T-cell (primary cell): ENCODE measurements around the gene ADAM19. TPM values are rescaled to one million over a fixed set of nuclear protein-coding genes. Genes with fewer than 3 reads are reported as not detected.

Source experiments
- ATAC-seq, 4 experiments: fragments of 200-7000 bp in 3 of 4; fragments of 150-1000 bp in 1 of 4; cut with Tn5 transposase; replicated peaks in 1 of 4; 1 replicate in 3 of 4; 2 replicates in 1 of 4; pipeline ENCODE4 v1.10.0; 2021; ENCODE audit warnings: moderate library complexity in 3 of 4, mild to moderate bottlenecking in 2 of 4, moderate number of reproducible peaks in 1 of 4
- CTCF ChIA-PET, 2 donors: fragments of 300-600 bp; sonication (Branson Sonifier 250); formaldehyde crosslinking; loops; one replicate each; lab custom pipeline; 2022; ENCODE audit warnings: antibody characterized with exemption in 2 of 2; lab: Charles Lee
- POLR2A ChIA-PET, 2 donors: fragments of 300-600 bp; sonication (Branson Sonifier 250); formaldehyde crosslinking; loops; one replicate each; lab custom pipeline; 2022; ENCODE audit warnings: antibody characterized with exemption in 2 of 2; lab: Charles Lee
- DNase-seq, 35 experiments: peaks; one replicate each; pipeline versions ENCODE4 v3.0.0 to v3.0.0-alpha.2; 2013 to 2023
- H3K27ac ChIP-seq: one replicate; pipeline ENCODE4 v1.5.1; 2013; ENCODE audit warnings: low read length
- H3K27me3 ChIP-seq, 2 experiments: replicated peaks in 1 of 2; 1 replicate in 1 of 2; 2 replicates in 1 of 2; pipeline versions ENCODE4 v1.6.1 to v1.7.0; 2013; ENCODE audit warnings: low read length in 1 of 2, mixed read lengths in 1 of 2; ENCODE audit not compliant: control insufficient read depth in 2 of 2, insufficient read depth in 2 of 2; ENCODE audit errors: extremely low read depth in 1 of 2
- H3K36me3 ChIP-seq, 2 donors: 1 replicate in 1 of 2; 2 replicates in 1 of 2; pipeline versions ENCODE4 v1.6.1 to v1.7.0; 2013; ENCODE audit warnings: low read length in 1 of 2; ENCODE audit not compliant: control insufficient read depth in 2 of 2, insufficient read depth in 1 of 2; ENCODE audit errors: extremely low read depth in 1 of 2
- H3K4me1 ChIP-seq, 2 experiments: 1 replicate in 1 of 2; 2 replicates in 1 of 2; pipeline versions ENCODE4 v1.6.1 to v1.7.0; 2013; ENCODE audit warnings: low read length in 2 of 2, mixed read lengths in 1 of 2; ENCODE audit not compliant: insufficient read depth in 2 of 2, control insufficient read depth in 1 of 2; ENCODE audit errors: extremely low read depth in 1 of 2
- H3K4me3 ChIP-seq, 2 donors: 1 replicate in 1 of 2; 2 replicates in 1 of 2; pipeline versions ENCODE4 v1.5.1 to v1.7.0; 2013; ENCODE audit warnings: mild to moderate bottlenecking in 2 of 2, low read length in 1 of 2, moderate library complexity in 1 of 2; ENCODE audit not compliant: control insufficient read depth in 1 of 2; ENCODE audit errors: extremely low read depth in 1 of 2
- H3K9me3 ChIP-seq: 2 replicates; pipeline ENCODE4 v1.7.0; 2013
- H3K27ac Mint-ChIP-seq, 2 donors: one replicate each; pipeline ENCODE4 v1.8.0; 2020 to 2021; ENCODE audit warnings: mild to moderate bottlenecking in 2 of 2, mixed read lengths in 2 of 2
- H3K27me3 Mint-ChIP-seq, 2 donors: one replicate each; pipeline ENCODE4 v1.8.0; 2021 to 2022; ENCODE audit warnings: mixed read lengths in 2 of 2
- H3K36me3 Mint-ChIP-seq: one replicate; pipeline ENCODE4 v1.8.0; 2021; ENCODE audit warnings: mixed read lengths
- H3K4me1 Mint-ChIP-seq, 3 donors: one replicate each; pipeline ENCODE4 v1.8.0; 2020 to 2022; ENCODE audit warnings: mixed read lengths in 3 of 3, mild to moderate bottlenecking in 1 of 3
- H3K4me3 Mint-ChIP-seq, 3 donors: one replicate each; pipeline ENCODE4 v1.8.0; 2020 to 2022; ENCODE audit warnings: mild to moderate bottlenecking in 3 of 3, mixed read lengths in 3 of 3, moderate library complexity in 3 of 3
- H3K9me3 Mint-ChIP-seq, 3 donors: one replicate each; pipeline ENCODE4 v1.8.0; 2020 to 2022; ENCODE audit warnings: mixed read lengths in 3 of 3
- WGBS: methylation state at CpG from one replicate; pipeline ENCODE4 v1.1.5; 2013; ENCODE audit warnings: missing lambda C conversion rate; ENCODE audit not compliant: insufficient coverage; 5-methylcytosine and 5-hydroxymethylcytosine counted together
- total RNA-seq, 35 experiments: library from RNA in 6 of 35; stranded (reverse) in 6 of 35; fragments of 120-200 nt in 1 of 35; gene quantifications; one replicate each; pipeline versions ENCODE4 v1.2.1 to v1.2.4 and lab custom pipeline; 2013 to 2026

Gene ADAM19
- total RNA-seq, 5 donors from 2014 or later (not counting 1 experiment from before 2014, with no cell fraction given) = 30.7 to 64.1 (median 41.8) TPM

- ATAC-seq (peak; percentile 56 to 69 (median 66)), DNase-seq (peak in 32 of 35 experiments; percentile 13 to 63 (median 34))
- H3K9me3 Mint-ChIP-seq = no peaks in the 10 kb centered on the region
- Histone ChIP-seq H3K4me1 (peaks cover 24 to 41% of the 10 kb centered on the region in 2 experiments), H3K27ac (peak overlapping the region; percentile 59), H3K9me3 (no peaks in the 10 kb centered on the region), H3K27me3 (no peaks in the 10 kb centered on the region), H3K4me3 (no peak overlapping the region), H3K36me3 (no peaks in the 10 kb centered on the region)
- WGBS = 0% methylated on average over 2 of the region's 7 CpGs
- POLR2A ChIA-PET = interaction anchor here (0.6 kb wide), 2 partner anchors 13 to 20 kb away, joined by 3 read pairs; no protein-coding TSS in a partner anchor
- H3K36me3 Mint-ChIP-seq = no peaks in the 10 kb centered on the region
- no peaks in the 10 kb centered on the region for H3K27me3 Mint-ChIP-seq
- CTCF ChIA-PET = interaction anchor here in 1 of 2 donors (0.6 kb wide), 1 partner anchor 134 kb away, joined by 3 read pairs; no protein-coding TSS in a partner anchor
- H3K4me3 Mint-ChIP-seq = peak overlapping the region in 2 of 3 donors; percentile 4 to 48
- peak overlapping the region; percentile 74 to 83 for H3K27ac Mint-ChIP-seq
- H3K4me1 Mint-ChIP-seq = peaks cover 38 to 68% (median 59%) of the 10 kb centered on the region in 3 donors
Measured at GRCh38 chr5:157607371-157608161, 32.0 kb upstream of the ADAM19 start.

GRCh38 chr5:157606046-157606445 is 30.5 kb upstream of the ADAM19 start:
- no peaks in the 10 kb centered on the region for H3K9me3 ChIP-seq
- CTCF ChIA-PET = no interaction called here
- no peak overlapping the region for H3K27ac ChIP-seq
- H3K36me3 Mint-ChIP-seq = no peaks in the 10 kb centered on the region
- H3K4me1 ChIP-seq = peaks cover 28 to 46% of the 10 kb centered on the region in 2 experiments
- H3K27me3 ChIP-seq = no peaks in the 10 kb centered on the region
- DNase-seq (no peak), ATAC-seq (no peak)
- no peaks in the 10 kb centered on the region for H3K36me3 ChIP-seq
- WGBS = no CpG with 5 or more reads among the region's 2 CpGs
- peak overlapping the region in 1 of 2 donors; percentile 70 for H3K27ac Mint-ChIP-seq
- no peaks in the 10 kb centered on the region for H3K27me3 Mint-ChIP-seq
- no peak overlapping the region for H3K4me3 ChIP-seq
- no peak overlapping the region for H3K4me3 Mint-ChIP-seq
- POLR2A ChIA-PET = interaction anchor here in 1 of 2 donors (0.6 kb wide), 2 partner anchors 33 to 204 kb away, joined by 3 to 4 read pairs; no protein-coding TSS in a partner anchor
- H3K4me1 Mint-ChIP-seq = peaks cover 41 to 65% (median 59%) of the 10 kb centered on the region in 3 donors
- H3K9me3 Mint-ChIP-seq = no peaks in the 10 kb centered on the region

GRCh38 chr5:157603333-157604190 is 28.0 kb upstream of the ADAM19 start:
- POLR2A ChIA-PET = no interaction called here
- ATAC-seq = peak; percentile 86 to 92 (median 90)
- no peak overlapping the region for H3K4me3 ChIP-seq
- no peaks in the 10 kb centered on the region for H3K9me3 ChIP-seq
- Mint-ChIP-seq H3K4me3 (peak overlapping the region; percentile 31 to 73 (median 61)), H3K9me3 (no peaks in the 10 kb centered on the region), H3K36me3 (no peaks in the 10 kb centered on the region), H3K4me1 (peaks cover 46 to 66% (median 62%) of the 10 kb centered on the region in 3 donors), H3K27me3 (no peaks in the 10 kb centered on the region), H3K27ac (peak overlapping the region; percentile 62 to 76)
- CTCF ChIA-PET = no interaction called here
- peak in 32 of 35 experiments; percentile 16 to 78 (median 36) for DNase-seq
- peaks cover 28 to 47% of the 10 kb centered on the region in 2 experiments for H3K4me1 ChIP-seq
- H3K27ac ChIP-seq = peak overlapping the region; percentile 49
- no peaks in the 10 kb centered on the region for H3K36me3 ChIP-seq
- 33% methylated on average over 1 of the region's 12 CpGs for WGBS
- no peaks in the 10 kb centered on the region for H3K27me3 ChIP-seq

DNA sequence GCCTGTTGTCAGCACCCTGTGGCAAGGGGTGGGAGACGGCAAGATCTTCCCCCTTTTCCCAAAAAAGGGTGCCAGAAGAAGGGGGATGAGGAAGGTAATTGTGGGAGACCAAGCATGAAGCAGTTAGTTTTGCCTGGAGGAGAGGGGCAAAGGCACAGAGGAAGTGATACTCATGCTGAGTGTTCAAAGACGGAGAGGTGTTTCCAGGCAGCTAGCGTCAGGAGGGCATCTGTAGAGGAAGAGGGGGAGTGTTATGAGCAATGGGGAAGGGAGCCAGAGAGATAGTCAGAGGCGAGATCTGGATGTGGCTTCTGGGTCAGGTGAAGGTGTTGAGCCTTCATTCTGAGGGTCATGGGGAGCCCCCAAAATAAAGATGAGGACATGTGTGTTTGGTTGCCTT is 26.9 kb upstream of the ADAM19 start:
- Histone ChIP-seq H3K27me3 (no peaks in the 10 kb centered on the region), H3K4me3 (no peak overlapping the region), H3K9me3 (no peaks in the 10 kb centered on the region), H3K36me3 (no peaks in the 10 kb centered on the region), H3K4me1 (peaks cover 23 to 38% of the 10 kb centered on the region in 2 experiments), H3K27ac (peak overlapping the region; percentile 49)
- Mint-ChIP-seq H3K9me3 (no peaks in the 10 kb centered on the region), H3K36me3 (no peaks in the 10 kb centered on the region), H3K27me3 (no peaks in the 10 kb centered on the region), H3K27ac (peak overlapping the region; percentile 18 to 76), H3K4me1 (peaks cover 36 to 67% (median 56%) of the 10 kb centered on the region in 3 donors), H3K4me3 (peak overlapping the region in 1 of 3 donors; percentile 73)
- ATAC-seq (peak in 3 of 4 experiments; percentile 28 to 31 (median 29)), DNase-seq (peak in 4 of 35 experiments; percentile 13 to 31 (median 18))
- ChIA-PET POLR2A (no interaction called here), CTCF (no interaction called here)
- 21% methylated on average over 3 of the region's 4 CpGs for WGBS

DNA sequence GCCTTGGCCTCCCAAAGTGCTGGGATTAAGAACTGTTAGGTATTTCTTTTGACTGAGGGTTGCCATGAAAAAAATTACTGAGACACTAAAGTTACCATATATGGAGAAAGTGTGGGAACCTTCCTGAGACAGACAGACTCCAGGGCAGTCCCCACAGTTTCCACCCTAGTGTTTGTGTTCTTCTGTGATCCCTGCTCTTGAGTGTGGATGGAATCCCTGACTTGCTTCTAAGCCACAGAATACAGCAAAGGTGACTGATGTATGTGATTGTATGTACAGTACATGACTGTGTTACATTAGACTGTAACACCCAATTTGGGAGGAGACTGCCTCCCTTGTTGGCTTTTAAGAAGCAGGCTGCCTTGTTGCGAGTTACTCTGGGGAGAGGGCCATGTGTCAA is 24.7 kb upstream of the ADAM19 start:
- WGBS = no CpG with 5 or more reads among the region's 1 CpG
- Mint-ChIP-seq H3K27me3 (no peaks in the 10 kb centered on the region), H3K36me3 (no peaks in the 10 kb centered on the region), H3K9me3 (no peaks in the 10 kb centered on the region), H3K27ac (peak overlapping the region; percentile 5 to 72), H3K4me3 (no peak overlapping the region), H3K4me1 (peaks cover 50 to 79% (median 68%) of the 10 kb centered on the region in 3 donors)
- Histone ChIP-seq H3K4me1 (peaks cover 28 to 37% of the 10 kb centered on the region in 2 experiments), H3K4me3 (no peak overlapping the region), H3K9me3 (no peaks in the 10 kb centered on the region), H3K36me3 (no peaks in the 10 kb centered on the region), H3K27ac (no peak overlapping the region), H3K27me3 (no peaks in the 10 kb centered on the region)
- ATAC-seq = no peak
- ChIA-PET CTCF (interaction anchor here in 1 of 2 donors (0.6 to 0.7 kb wide), 2 partner anchors 9 to 492 kb away, joined by 4 to 5 read pairs; partner anchors contain the start of gene HAVCR2), POLR2A (no interaction called here)
- no peak for DNase-seq

DNA sequence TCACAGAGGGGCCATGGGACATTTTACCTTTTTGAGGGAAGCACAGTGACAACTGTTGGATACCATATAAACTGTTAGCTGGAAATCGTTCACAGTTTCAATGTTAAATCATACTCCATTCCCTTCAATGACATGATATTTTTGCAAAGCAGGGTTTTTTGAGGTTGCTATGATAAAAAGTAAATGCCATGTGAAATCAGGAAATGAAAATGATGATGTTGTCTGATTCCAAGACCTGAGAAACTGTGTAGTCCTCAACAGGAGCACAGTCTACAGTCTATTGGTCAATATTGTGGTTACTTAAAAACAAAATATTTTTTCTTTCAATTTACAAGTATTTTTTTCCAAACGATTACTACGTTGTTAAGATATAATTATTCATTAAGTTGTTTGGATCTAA is 24.0 kb upstream of the ADAM19 start:
- no peak for ATAC-seq
- H3K27me3 Mint-ChIP-seq = peaks cover 0 to 2% of the 10 kb centered on the region in 2 donors
- CTCF ChIA-PET = no interaction called here
- WGBS = no CpG with 5 or more reads among the region's 3 CpGs
- H3K27ac Mint-ChIP-seq = no peak overlapping the region
- Histone ChIP-seq H3K9me3 (no peaks in the 10 kb centered on the region), H3K27ac (no peak overlapping the region), H3K27me3 (no peaks in the 10 kb centered on the region), H3K36me3 (no peaks in the 10 kb centered on the region), H3K4me3 (no peak overlapping the region), H3K4me1 (peaks cover 28 to 30% of the 10 kb centered on the region in 2 experiments)
- no peak for DNase-seq
- H3K4me3 Mint-ChIP-seq = no peak overlapping the region
- POLR2A ChIA-PET = no interaction called here
- no peaks in the 10 kb centered on the region for H3K36me3 Mint-ChIP-seq
- no peaks in the 10 kb centered on the region for H3K9me3 Mint-ChIP-seq
- H3K4me1 Mint-ChIP-seq = peaks cover 52 to 82% (median 70%) of the 10 kb centered on the region in 3 donors
